ENCODE measurements around the gene YPEL5. TPM values are rescaled to one million over a fixed set of nuclear protein-coding genes. Genes with fewer than 3 reads are reported as not detected.
A peak's percentile ranks its signal among the peaks of the same experiment; 100 is the strongest.

The YPEL5 gene
- total RNA-seq, 1 experiment from 2014 or later: 39.3 TPM

DNA sequence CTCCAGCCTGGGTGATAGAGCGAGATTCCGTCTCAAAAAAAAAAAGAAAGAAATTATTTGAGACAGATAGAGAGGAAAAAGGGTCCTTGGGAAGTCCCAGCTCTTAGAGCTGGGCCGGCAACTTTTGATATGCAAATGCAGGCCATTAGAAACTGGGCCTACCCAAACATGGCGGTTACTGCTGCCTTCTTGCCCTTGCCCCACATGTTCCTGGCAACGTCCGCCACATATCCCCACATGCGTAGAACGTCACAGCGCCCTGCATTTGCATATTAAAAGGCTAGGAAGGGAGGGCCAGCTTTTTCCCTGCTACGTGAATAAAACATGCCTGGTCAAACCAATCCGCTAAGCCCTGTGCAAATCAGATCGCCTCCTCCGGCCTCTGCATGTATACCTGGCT lies 43.8 kb downstream of the YPEL5 start:
- no peak for DNase-seq (ENCODE audit: low read depth)
- in situ Hi-C loops (cut with HindIII; ENCODE audit: low pct_unique_long_range_greater_than_20kb, low sequenced_read_pairs): no loop called here

DNA sequence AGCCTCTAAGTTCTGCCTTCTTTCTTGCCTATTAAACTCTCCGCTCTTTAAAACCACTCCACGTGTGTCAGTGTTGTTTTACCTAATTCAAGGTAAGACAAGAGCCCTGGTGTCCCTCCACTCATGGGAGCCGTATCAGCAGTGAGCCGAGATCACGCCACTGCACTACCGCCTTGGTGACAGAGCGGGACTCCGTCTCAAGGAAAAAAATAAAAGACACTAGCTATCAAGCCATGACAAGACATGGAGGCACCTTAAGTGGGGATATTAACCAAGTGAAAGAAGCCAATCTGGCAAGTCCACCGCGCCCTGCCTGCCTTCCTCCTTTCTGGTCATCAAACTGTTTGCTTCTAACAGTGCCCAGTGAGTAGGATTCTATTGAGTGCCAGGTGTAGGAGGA lies 44.3 kb downstream of the YPEL5 start:
- DNase-seq (ENCODE audit: low read depth): no peak
- in situ Hi-C loops (cut with HindIII; ENCODE audit: low pct_unique_long_range_greater_than_20kb, low sequenced_read_pairs): no loop called here

DNA sequence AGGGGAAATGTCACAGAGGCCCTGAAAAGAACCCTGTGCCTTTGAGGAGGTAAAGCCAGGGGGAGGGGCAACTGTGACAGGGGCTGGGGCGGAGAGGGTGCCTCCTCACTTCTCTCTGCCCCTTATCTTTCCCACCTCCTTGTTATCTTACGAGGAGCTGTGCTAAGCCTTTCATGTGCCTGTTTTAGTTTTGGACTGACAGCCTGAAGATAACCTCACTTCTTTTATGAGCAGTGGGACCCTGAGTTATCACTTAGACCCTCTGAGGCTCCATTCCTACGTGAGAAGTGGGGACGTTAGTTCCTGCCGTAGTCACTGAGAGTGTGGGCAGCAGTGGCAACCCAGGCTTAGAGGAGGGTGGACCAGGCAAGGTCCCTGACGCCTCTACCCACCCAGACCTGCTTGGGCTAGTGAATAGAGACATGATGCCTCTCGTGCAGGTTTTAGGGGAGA lies 45.0 kb downstream of the YPEL5 start:
- in situ Hi-C loops (cut with HindIII; ENCODE audit: low pct_unique_long_range_greater_than_20kb, low sequenced_read_pairs): no loop called here
- DNase-seq (ENCODE audit: low read depth): no peak

DNA sequence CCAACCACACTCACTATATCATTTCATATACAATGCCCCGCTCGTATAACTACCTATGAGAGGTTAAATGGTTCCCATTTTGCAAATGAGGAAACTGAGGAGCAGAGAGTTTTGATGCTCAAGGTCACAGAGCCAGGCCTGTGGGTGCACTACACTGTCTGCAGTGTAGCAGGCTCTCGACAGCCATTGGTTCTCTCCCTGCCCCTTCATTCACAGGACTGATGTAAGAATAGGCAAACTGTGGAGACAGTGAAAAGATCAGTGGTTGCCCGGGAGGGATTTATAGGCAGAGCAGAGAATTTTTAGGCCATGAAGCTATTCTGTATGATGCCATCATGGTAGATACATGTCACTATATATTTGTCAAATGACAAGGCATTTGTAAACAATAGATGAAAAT lies 45.5 kb downstream of the YPEL5 start:
- no peak for DNase-seq (ENCODE audit: low read depth)
- in situ Hi-C loops (cut with HindIII; ENCODE audit: low pct_unique_long_range_greater_than_20kb, low sequenced_read_pairs): no loop called here

DNA sequence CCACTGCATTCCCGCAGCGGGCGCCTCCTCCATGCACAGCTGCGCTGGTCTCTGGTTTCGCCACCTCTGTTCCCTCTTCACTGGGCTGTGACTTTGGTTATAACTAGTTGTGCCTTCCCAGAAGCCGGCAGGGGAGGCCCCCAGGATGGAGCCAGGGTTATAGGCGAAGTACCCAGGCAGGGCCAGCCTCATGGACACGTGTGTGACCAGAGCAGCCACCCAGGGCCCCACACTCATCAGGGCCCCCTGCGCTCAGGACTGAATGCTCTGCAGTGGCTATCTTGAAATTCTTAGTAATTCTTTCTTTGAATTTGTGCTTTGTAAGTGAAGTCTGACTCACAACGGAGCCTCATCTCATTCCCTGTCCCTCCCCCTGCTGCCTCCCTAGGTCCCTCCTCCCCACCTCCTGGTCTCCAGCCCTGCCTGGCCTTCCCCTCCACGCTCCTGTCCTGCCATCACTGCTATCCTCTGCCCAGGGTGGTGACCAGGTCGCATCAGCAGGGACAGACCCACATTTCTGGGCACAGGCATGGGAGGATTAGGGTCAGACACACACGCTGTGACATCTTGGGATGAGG lies 46.4 kb downstream of the YPEL5 start:
- in situ Hi-C loops (cut with HindIII; ENCODE audit: low pct_unique_long_range_greater_than_20kb, low sequenced_read_pairs): no loop called here

DNA sequence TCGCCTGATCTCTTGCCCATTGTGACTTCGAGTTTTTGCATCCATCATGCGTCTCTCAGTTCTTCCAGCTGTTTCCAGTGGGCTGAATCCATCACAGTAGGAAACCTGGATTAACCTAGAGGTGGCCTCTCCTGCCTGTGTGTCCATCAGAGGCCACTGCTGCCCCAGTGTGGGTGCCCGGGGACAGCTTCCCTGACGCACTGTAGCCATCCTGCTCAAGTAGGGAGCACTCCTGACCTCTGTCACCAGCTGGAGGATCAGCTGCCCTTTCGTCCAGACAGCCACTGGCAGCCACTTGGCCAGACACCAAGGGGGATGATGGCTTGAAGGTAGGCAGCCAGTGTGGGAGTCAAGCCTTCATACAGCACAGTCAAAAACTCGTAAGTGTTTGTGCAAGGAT lies 47.6 kb downstream of the YPEL5 start:
- no peak for DNase-seq (ENCODE audit: low read depth)
- in situ Hi-C loops (cut with HindIII; ENCODE audit: low pct_unique_long_range_greater_than_20kb, low sequenced_read_pairs): no loop called here

More for the DNA sequence above, 46.4 kb downstream of the YPEL5 start:
- DNase-seq (ENCODE audit: low read depth): no peak

DNA sequence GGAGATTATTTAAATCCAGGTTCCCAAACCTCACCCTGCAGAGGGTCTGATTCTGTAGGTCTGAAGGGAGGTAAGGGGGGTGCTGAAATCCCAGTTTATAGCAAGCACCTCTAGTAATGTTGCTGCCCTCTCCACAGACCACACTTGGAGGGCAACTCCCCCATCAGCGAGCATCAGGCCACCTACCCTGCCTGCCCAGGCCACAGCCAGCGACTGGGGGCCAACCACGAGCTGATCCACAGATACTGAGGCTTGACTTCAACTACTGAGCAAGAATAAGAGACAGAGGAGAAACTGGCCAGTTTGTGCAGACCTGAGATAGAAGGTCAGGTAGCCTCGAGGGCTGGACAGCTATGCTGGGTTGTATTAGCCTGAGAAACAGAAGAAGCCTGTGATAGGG lies 48.2 kb downstream of the YPEL5 start:
- DNase-seq (ENCODE audit: low read depth): no peak
- in situ Hi-C loops (cut with HindIII; ENCODE audit: low pct_unique_long_range_greater_than_20kb, low sequenced_read_pairs): no loop called here

DNA sequence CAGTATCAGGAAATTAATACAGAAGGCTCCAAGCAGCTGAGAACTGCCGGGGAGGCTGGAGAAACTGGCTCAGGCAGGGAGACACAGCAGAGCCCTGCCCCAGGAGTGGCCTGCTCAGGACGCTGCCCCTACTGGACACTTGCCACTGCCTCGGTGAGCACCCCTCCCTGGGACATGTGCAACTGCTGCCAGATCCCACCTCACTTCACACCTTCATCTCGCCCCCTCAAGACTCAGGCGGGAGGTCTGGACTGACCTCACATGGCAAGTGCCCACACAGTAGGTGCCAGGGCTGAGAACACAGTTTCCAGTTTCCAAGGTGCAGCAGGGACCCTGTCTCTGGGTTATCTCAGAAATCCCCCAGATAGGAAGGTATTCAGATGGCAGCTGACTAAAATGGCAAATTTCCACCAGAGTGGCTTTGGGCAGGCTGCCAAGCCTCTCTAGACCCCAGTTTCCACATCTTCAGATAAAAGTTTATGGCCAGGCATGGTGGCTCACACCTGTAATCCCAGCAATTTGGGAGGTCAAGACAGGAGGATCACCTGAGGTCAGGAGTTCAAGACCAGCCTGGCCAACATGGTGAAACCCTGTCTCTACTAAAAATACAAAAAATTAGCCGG lies 50.9 kb downstream of the YPEL5 start:
- in situ Hi-C loops (cut with HindIII; ENCODE audit: low pct_unique_long_range_greater_than_20kb, low sequenced_read_pairs): no loop called here
- no peak for DNase-seq (ENCODE audit: low read depth)

DNA sequence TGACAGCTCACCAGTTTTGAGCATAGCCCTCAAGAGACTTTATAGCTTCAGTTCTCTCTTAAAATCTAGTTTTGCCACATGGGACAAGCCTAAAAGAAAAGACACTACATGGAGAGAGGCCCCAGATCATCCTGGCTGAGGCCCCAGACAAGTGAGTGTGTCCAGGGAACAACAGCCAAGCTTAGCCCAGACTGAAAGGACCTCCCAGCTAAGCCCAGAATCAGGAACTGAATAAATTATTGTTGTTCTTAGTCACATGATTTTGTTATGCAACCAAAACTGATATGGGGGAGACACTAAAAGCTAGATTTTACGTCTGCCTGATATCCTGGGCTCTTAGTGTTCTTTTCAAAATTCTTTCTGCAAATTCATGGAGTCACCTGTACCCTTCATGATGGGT lies 55.2 kb downstream of the YPEL5 start:
- in situ Hi-C loops (cut with HindIII; ENCODE audit: low pct_unique_long_range_greater_than_20kb, low sequenced_read_pairs): no loop called here

DNA sequence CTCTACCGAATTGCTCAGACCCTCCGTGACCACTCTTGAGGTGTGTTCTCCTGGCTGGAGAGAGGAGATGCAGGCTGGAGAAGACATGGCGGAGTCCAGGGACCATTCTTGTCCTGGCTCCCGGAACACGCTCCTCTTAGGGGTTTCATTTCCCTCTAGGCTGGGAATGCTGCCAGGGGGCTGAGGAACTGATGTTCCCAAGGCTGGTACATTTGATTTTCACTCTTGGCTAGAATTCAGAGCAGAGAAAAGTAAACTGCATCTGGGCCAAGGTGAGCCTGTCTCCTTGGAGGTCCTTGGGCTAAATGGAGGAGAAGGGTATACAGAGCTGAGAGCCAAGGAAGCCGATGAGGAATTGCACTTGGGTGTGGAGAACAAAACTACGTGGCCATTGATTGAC lies 56.3 kb downstream of the YPEL5 start:
- DNase-seq (ENCODE audit: low read depth): no peak
- in situ Hi-C loops (cut with HindIII; ENCODE audit: low pct_unique_long_range_greater_than_20kb, low sequenced_read_pairs): no loop called here

More for the DNA sequence above, 55.2 kb downstream of the YPEL5 start:
- no peak for DNase-seq (ENCODE audit: low read depth)

DNA sequence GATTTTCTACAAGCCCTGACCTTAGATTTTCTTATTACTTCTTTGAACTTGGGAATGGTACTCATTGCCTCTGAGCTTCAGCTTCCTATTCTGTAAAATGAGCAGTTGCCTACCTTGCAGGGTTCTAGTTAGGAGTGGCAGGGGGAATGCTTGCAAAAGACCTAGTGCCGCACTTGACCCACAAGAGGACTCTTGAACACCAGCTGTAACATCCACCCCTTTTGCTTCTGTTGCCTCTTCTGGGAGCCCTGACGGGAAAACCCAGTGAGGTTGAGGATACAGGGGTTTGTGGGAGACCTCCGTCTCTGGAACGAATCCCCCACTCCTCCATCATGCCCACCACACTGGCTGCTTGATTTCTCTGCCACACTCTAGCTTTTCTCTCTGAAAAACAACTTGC lies 57.5 kb downstream of the YPEL5 start:
- in situ Hi-C loops (cut with HindIII; ENCODE audit: low pct_unique_long_range_greater_than_20kb, low sequenced_read_pairs): no loop called here
- no peak for DNase-seq (ENCODE audit: low read depth)

DNA sequence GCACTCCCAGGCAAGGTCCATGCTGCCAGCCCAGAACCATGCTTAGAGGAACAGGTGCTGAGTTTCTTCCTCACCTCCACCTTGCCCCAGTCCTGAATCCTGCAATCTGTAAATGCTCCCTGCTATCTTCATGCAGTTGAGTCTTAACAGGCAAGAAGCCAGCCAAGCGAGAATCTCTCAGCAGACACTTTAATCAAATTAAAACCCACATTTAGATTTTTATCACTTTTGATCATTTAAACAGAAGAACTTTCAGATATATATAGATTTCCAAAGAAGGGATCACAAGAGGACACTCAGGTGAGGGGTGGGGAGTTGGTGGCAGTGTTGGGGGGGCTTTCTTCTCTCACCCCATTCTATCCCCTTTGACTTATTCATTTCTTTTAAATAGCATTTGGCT lies 58.6 kb downstream of the YPEL5 start:
- in situ Hi-C loops (cut with HindIII; ENCODE audit: low pct_unique_long_range_greater_than_20kb, low sequenced_read_pairs): no loop called here

DNA sequence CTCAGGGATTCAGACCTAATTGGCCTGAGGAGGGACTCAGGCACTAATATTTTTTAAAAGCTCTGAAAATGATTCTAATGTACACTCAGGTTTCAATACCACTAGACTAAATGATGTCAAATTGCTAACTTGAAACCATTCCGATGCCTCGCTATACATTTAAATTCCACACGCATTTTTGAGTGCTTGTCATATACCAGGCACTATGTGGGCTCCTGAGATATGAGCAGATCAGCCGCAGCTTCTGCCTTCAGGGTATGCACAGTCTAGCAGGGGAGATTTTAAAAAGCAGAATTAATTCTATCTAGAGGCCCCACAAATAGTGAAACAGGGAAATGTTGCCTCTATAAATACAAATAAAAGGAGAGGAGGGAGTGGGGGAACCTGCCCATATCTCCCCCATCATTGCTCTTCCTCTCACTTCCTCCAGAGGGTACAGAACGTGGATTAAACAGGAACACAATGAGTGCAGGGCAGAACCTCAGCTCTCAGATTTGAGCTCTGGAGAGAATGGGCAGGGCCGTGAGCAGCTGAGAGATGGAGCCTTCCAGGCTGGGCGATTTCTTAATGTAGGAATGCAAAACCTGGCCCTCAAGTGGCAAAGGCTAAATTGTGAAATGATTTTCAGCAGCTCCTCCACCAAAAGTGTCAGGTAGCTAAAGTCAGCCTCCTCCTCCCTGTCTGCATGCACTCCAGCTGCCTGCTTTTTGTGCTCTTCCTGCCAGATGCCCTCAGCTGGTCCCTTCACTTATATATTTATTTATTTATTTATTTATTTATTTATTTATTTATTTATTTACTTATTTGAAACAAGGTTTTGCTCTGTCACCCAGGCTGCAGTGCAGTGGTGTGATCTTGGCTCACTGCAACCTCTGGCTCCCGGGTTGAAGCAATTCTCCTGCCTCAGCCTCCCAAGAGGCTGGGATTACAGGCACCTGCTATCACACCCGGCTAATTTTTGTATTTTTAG lies 59.9 kb downstream of the YPEL5 start:
- DNase-seq (ENCODE audit: low read depth): no peak
- in situ Hi-C loops (cut with HindIII; ENCODE audit: low pct_unique_long_range_greater_than_20kb, low sequenced_read_pairs): no loop called here

More for the DNA sequence above, 58.6 kb downstream of the YPEL5 start:
- no peak for DNase-seq (ENCODE audit: low read depth)

DNA sequence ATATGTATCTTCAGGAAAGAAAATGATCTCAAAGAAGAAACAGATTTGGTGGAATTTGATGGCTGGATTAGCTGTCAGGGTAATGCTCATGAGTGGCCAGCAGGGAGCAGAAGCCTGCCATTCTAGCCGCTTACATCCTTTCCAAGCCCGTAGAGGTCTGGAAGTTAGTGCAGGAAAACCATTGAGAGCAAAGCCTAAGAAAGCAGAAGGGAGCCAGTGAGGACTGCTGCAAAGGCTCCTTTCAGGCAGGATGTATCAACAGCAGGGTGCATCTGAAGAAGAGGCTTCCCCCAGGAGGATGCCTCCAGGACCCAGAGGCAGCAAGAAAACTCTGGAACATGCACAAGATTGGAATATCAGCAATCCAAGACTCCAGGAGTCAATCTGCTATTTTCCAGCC lies 61.6 kb downstream of the YPEL5 start:
- in situ Hi-C loops (cut with HindIII; ENCODE audit: low pct_unique_long_range_greater_than_20kb, low sequenced_read_pairs): no loop called here
- DNase-seq (ENCODE audit: low read depth): peak; percentile 53

DNA sequence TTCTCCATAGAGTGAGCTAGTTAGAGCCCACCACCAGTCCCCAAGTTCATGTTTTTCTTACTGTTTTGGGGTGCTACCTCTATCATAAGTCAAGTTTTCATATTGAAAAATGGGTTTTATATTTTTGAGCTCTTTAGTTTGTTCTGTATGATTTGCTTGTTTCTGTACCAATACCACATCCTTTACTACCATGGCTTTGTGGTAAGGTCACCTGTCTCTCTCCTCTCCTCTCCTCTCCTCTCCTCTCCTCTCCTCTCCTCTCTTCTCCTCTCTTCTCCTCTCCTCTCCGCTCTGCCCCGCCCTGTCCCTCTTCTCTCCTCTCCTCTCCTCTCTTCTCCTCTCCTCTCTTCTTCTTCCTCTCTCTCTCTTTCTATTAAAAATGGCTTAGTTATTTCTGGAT lies 62.4 kb downstream of the YPEL5 start:
- DNase-seq (ENCODE audit: low read depth): no peak
- in situ Hi-C loops (cut with HindIII; ENCODE audit: low pct_unique_long_range_greater_than_20kb, low sequenced_read_pairs): no loop called here

Other genes with a start within 250 kb of the YPEL5 start
- not detected in 2 replicates for gene ALK, start 225.4 kb upstream of the YPEL5 start, total RNA-seq (2014; rRNA removed; shearing (Covaris generic); ENCODE audit: low replicate concordance)
- gene LBH, start 84.5 kb downstream of the YPEL5 start, total RNA-seq (2014; rRNA removed; shearing (Covaris generic); ENCODE audit: low replicate concordance): 99.1 and 128 TPM in 2 replicates

All from Caki2 (cell line).